MM.1S (cell line): ENCODE results near the gene PDK4.

Source experiments
- DNase-seq: peaks from one replicate; pipeline ENCODE4 v3.0.0-alpha.2; 2015
- H2AFZ ChIP-seq: fragments of 300-600 bp; sonication (generic); 2 replicates; pipeline ENCODE4 v1.6.0; 2016; ENCODE audit warnings: antibody characterized with exemption, low read length
- H3F3A ChIP-seq: fragments of 300-600 bp; sonication (generic); 2 replicates; pipeline ENCODE4 v1.6.1; 2016; ENCODE audit warnings: mild to moderate bottlenecking, antibody characterized with exemption, low read length, moderate library complexity, mixed read lengths; ENCODE audit not compliant: insufficient read depth
- H3K27ac ChIP-seq: fragments of 300-600 bp; sonication (generic); 2 replicates; pipeline ENCODE4 v1.5.1; 2016; ENCODE audit warnings: mild to moderate bottlenecking, low read length
- H3K27me3 ChIP-seq: fragments of 300-600 bp; sonication (generic); replicated peaks from 2 replicates; pipeline ENCODE4 v1.6.0; 2016; ENCODE audit warnings: low read length; ENCODE audit not compliant: insufficient read depth
- H3K36me3 ChIP-seq: fragments of 300-600 bp; sonication (generic); replicated peaks from 2 replicates; pipeline ENCODE4 v1.6.1; 2016; ENCODE audit warnings: mild to moderate bottlenecking, low read length, mixed read lengths; ENCODE audit not compliant: insufficient read depth
- H3K4me1 ChIP-seq: fragments of 300-600 bp; sonication (generic); 2 replicates; pipeline ENCODE4 v1.6.1; 2016; ENCODE audit warnings: low read length, mixed read lengths
- H3K4me2 ChIP-seq: fragments of 300-600 bp; sonication (generic); 2 replicates; pipeline ENCODE4 v1.6.0; 2016; ENCODE audit warnings: low read depth, low read length
- H3K4me3 ChIP-seq: fragments of 300-600 bp; sonication (generic); 2 replicates; pipeline ENCODE4 v1.5.1; 2016; ENCODE audit warnings: low read length, mixed read lengths
- H3K79me2 ChIP-seq: fragments of 300-600 bp; sonication (generic); 2 replicates; pipeline ENCODE4 v1.6.1; 2016; ENCODE audit warnings: mixed run types, low read length, mixed read lengths
- H3K9ac ChIP-seq: fragments of 300-600 bp; sonication (generic); 2 replicates; pipeline ENCODE4 v1.6.1; 2016; ENCODE audit warnings: low read length, mixed read lengths
- H3K9me2 ChIP-seq: fragments of 300-600 bp; sonication (generic); replicated peaks from 2 replicates; pipeline ENCODE4 v1.6.1; 2016; ENCODE audit warnings: mild to moderate bottlenecking, low read length, mixed read lengths; ENCODE audit not compliant: insufficient read depth
- H3K9me3 ChIP-seq: fragments of 300-600 bp; sonication (generic); replicated peaks from 2 replicates; pipeline ENCODE4 v1.6.1; 2016; ENCODE audit warnings: mild to moderate bottlenecking, low read length, mixed read lengths; ENCODE audit not compliant: insufficient read depth
- H4K20me1 ChIP-seq: fragments of 300-600 bp; sonication (generic); 2 replicates; pipeline ENCODE4 v1.6.1; 2016; ENCODE audit warnings: mild to moderate bottlenecking, low read length, moderate library complexity, mixed read lengths; ENCODE audit not compliant: insufficient read depth
- EZH2 ChIP-seq: fragments of 300-600 bp; sonication (generic); optimal IDR thresholded peaks from 2 replicates; pipeline ENCODE3; 2017; ENCODE audit warnings: low read depth, mild to moderate bottlenecking, antibody characterized with exemption, low read length, mixed read lengths
- EZH2phosphoT487 ChIP-seq: fragments of 300-600 bp; sonication (generic); IDR thresholded peaks from 2 replicates; pipeline ENCODE4 v1.6.1; 2018; ENCODE audit warnings: antibody characterized with exemption, low read length
- TF ChIP-seq, protein P1 (sequence below): fragments of 300-600 bp; sonication (generic); IDR thresholded peaks from 2 replicates; pipeline ENCODE4 v1.5.1; 2016; ENCODE audit warnings: antibody characterized with exemption, low read length, mixed read lengths

The PDK4 gene

DNA sequence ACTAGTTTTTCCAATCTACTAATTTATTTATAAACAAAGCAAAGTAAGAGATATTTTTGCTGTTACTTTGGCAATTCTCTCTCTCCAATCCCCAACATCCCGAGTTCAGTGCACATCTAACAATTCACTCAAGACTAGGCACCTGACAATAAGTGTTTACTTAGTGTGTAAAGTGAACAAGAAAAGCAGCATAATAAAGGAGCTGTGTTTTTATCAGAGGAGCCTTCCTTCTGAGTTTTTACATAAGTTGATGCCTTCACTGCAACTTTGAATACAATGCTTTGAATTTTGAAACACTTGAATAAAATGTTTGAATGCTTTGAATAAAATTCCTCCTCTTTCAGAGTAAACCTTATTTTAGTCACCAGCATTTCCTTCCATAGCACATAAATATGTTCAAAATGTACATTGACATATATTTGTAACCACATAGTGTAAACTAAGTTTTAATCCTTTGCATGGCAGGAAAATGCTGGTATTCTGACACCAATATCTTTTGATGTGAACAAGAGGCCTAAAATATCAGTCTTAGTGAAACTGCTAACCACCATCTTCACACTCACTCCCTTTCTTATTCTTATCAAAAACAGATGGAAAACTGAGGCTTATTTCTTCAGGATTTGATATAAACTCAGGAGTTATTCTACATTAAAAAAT, 11.4 kb downstream of the PDK4 start:
- no peaks in the 10 kb centered on the region for H3K9me3 ChIP-seq
- no peaks in the 10 kb centered on the region for H3K79me2 ChIP-seq
- no peak overlapping the region for H3K4me3 ChIP-seq
- H3K4me1 ChIP-seq, result no peaks in the 10 kb centered on the region
- no peak overlapping the region for H3K27ac ChIP-seq
- DNase-seq, result no peak
- H3K27me3 ChIP-seq, result no peaks in the 10 kb centered on the region
- H3K9me2 ChIP-seq, result no peaks in the 10 kb centered on the region
- H3K9ac ChIP-seq, result no peak overlapping the region
- H3K4me2 ChIP-seq, result no peak overlapping the region
- H3K36me3 ChIP-seq, result no peaks in the 10 kb centered on the region
- no peaks in the 10 kb centered on the region for H3F3A ChIP-seq
- no peaks in the 10 kb centered on the region for H4K20me1 ChIP-seq
- TF ChIP-seq EZH2phosphoT487, result no peak
- TF ChIP-seq, protein P1, sequence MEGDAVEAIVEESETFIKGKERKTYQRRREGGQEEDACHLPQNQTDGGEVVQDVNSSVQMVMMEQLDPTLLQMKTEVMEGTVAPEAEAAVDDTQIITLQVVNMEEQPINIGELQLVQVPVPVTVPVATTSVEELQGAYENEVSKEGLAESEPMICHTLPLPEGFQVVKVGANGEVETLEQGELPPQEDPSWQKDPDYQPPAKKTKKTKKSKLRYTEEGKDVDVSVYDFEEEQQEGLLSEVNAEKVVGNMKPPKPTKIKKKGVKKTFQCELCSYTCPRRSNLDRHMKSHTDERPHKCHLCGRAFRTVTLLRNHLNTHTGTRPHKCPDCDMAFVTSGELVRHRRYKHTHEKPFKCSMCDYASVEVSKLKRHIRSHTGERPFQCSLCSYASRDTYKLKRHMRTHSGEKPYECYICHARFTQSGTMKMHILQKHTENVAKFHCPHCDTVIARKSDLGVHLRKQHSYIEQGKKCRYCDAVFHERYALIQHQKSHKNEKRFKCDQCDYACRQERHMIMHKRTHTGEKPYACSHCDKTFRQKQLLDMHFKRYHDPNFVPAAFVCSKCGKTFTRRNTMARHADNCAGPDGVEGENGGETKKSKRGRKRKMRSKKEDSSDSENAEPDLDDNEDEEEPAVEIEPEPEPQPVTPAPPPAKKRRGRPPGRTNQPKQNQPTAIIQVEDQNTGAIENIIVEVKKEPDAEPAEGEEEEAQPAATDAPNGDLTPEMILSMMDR, result no peak
- no peak for TF ChIP-seq EZH2
- no peak overlapping the region for H2AFZ ChIP-seq

DNA sequence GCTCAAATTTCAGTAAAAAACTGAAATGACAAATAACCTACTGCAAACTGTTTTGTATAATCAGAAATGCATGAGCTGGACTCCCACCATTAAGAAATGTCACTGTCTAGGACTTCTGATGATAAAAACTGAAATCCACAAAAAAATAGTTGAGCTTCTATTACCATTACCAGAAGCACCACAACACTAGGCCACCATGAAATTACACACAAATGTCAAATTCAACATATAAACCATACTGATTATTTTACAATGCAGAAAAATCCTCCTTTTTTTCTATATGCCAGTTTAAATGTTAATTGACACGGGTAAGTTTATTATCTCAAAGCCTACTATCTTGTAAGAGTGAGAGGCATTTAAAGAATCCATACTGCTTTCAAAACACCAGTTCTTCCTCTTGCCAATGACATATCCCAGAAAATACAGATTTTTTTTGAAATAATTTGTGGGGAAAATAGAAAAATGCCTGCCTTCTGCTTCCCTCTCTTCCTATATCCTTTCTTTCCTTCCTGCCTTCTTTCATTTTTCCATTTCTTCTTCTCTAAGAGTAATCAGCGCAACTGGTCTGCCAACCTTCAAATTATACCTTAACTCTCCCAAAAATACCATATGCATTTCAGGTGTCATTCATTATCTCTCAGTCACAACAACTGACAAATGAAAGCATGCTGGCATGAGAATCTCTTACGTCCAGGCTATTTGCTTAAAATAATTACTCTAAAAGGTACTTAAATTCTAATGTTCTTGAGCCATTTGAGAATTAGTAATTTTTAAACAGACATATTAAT, 12.3 kb downstream of the PDK4 start:
- no peaks in the 10 kb centered on the region for H3K9me3 ChIP-seq
- no peak overlapping the region for H3K4me3 ChIP-seq
- no peaks in the 10 kb centered on the region for H3K4me1 ChIP-seq
- no peaks in the 10 kb centered on the region for H3F3A ChIP-seq
- H3K27ac ChIP-seq, result no peak overlapping the region
- no peaks in the 10 kb centered on the region for H3K36me3 ChIP-seq
- TF ChIP-seq EZH2phosphoT487 (no peak), EZH2 (no peak)
- TF ChIP-seq, protein P1, result no peak
- no peak overlapping the region for H2AFZ ChIP-seq
- H3K4me2 ChIP-seq, result no peak overlapping the region
- H3K79me2 ChIP-seq, result no peaks in the 10 kb centered on the region
- DNase-seq, result no peak
- H3K27me3 ChIP-seq, result no peaks in the 10 kb centered on the region
- H4K20me1 ChIP-seq, result no peaks in the 10 kb centered on the region
- H3K9ac ChIP-seq, result no peak overlapping the region
- no peaks in the 10 kb centered on the region for H3K9me2 ChIP-seq

DNA sequence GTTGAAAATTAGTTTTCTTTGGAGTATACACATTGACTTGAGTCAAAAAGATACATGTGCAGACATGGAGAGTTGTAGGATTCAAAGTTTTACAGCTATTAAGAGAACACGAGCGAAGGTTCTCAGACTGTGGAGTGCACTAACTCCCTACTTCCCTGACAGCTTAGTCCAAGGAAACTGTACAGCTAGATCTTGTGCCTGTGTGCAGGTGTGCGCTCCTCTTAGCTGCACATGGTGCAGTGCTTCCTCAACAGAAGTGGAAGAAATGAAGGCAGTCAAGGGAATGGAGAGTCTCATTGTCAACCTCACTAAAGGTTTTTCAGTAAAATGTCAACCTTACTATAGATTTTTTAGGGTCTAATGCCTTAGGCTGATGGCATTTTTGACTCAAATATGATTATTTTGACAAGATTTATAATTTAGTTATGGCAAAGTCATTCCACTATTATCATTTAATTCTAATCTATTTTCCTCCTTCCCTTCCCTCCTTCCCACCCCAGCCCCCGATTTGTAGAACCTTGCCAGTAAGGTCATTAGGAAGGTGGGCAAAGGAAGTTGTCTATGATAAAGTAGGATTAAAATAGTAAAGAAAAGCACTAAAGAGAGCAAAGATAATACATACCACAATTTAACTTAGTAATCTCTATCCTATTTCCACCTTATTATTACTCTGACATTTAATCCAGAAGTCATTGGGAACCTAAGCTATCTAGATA, 13.6 kb downstream of the PDK4 start:
- TF ChIP-seq, protein P1, result no peak
- TF ChIP-seq EZH2 (no peak), EZH2phosphoT487 (no peak)
- no peak overlapping the region for H3K27ac ChIP-seq
- H3K4me2 ChIP-seq, result no peak overlapping the region
- peaks cover 10% of the 10 kb centered on the region for H3K4me1 ChIP-seq
- no peaks in the 10 kb centered on the region for H4K20me1 ChIP-seq
- no peaks in the 10 kb centered on the region for H3F3A ChIP-seq
- no peak overlapping the region for H3K4me3 ChIP-seq
- H3K27me3 ChIP-seq, result no peaks in the 10 kb centered on the region
- no peak overlapping the region for H3K9ac ChIP-seq
- no peaks in the 10 kb centered on the region for H3K9me2 ChIP-seq
- no peak for DNase-seq
- no peaks in the 10 kb centered on the region for H3K79me2 ChIP-seq
- H3K36me3 ChIP-seq, result no peaks in the 10 kb centered on the region
- H3K9me3 ChIP-seq, result no peaks in the 10 kb centered on the region
- H2AFZ ChIP-seq, result no peak overlapping the region
